HCT116 (cell line): ENCODE measurements around the gene UGT3A2.

Source experiments
- CTCF ChIP-seq, 3 experiments: fragments of 200-600 bp in 1 of 3; sonication (generic) in 1 of 3; IDR thresholded peaks in 2 of 3; conservative IDR thresholded peaks in 1 of 3; 2 replicates each; pipeline ENCODE4 v1.5.1; 2012 to 2017; ENCODE audit warnings: low read depth in 2 of 3, low read length in 2 of 3, antibody characterized with exemption in 1 of 3, borderline replicate concordance in 1 of 3, control low read depth in 1 of 3, mild to moderate bottlenecking in 1 of 3, mixed read lengths in 1 of 3, mixed run types in 1 of 3, moderate library complexity in 1 of 3; ENCODE audit not compliant: insufficient read depth in 1 of 3
- EGR1 ChIP-seq: IDR thresholded peaks from 2 replicates; pipeline ENCODE4 v1.6.1; 2012; ENCODE audit warnings: low read depth
- EZH2 ChIP-seq: fragments of 200-600 bp; sonication (generic); IDR thresholded peaks from 2 replicates; pipeline ENCODE4 v1.6.1; 2017; ENCODE audit warnings: antibody characterized with exemption, mixed run types
- EZH2phosphoT487 ChIP-seq: fragments of 200-600 bp; IDR thresholded peaks from 2 replicates; pipeline ENCODE4 v1.6.1; 2018; ENCODE audit warnings: antibody characterized with exemption, borderline replicate concordance
- FOSL1 ChIP-seq: IDR thresholded peaks from 2 replicates; pipeline ENCODE4 v1.6.1; 2012; ENCODE audit warnings: low read depth
- JUND ChIP-seq: IDR thresholded peaks from 2 replicates; pipeline ENCODE4 v1.6.1; 2012
- POLR2A ChIP-seq: IDR thresholded peaks from 2 replicates; pipeline ENCODE4 v1.7.0; 2011; ENCODE audit warnings: borderline replicate concordance; ENCODE audit not compliant: insufficient read depth, insufficient read length; ENCODE audit errors: extremely low read depth
- POLR2AphosphoS5 ChIP-seq: IDR thresholded peaks from 2 replicates; pipeline ENCODE4 v1.6.1; 2011; ENCODE audit warnings: mild to moderate bottlenecking, low read depth, low read length, moderate library complexity
- REST ChIP-seq: IDR thresholded peaks from 2 replicates; pipeline ENCODE4 v1.6.1; 2012; ENCODE audit warnings: low read depth
- SIN3A ChIP-seq: IDR thresholded peaks from 2 replicates; pipeline ENCODE4 v1.6.1; 2012; ENCODE audit warnings: low read depth
- YY1 ChIP-seq: IDR thresholded peaks from 2 replicates; pipeline ENCODE4 v1.6.1; 2011; ENCODE audit warnings: low read length, low read depth, moderate library complexity, mild to moderate bottlenecking; ENCODE audit not compliant: insufficient replicate concordance; ENCODE audit errors: extremely low read depth
- ZFX ChIP-seq: fragments of 450-650 bp; IDR thresholded peaks from 2 replicates; pipeline ENCODE4 v1.6.1; 2017
- ZNF274 ChIP-seq: fragments of 200-500 bp; sonication (Bioruptor generic); IDR thresholded peaks from 2 replicates; pipeline ENCODE4 v1.6.1; 2014; ENCODE audit warnings: mild to moderate bottlenecking, low read depth, low read length, inconsistent platforms
- TF ChIP-seq, protein P1 (sequence below): IDR thresholded peaks from 2 replicates; pipeline ENCODE4 v1.6.1; 2012

- TF ChIP-seq FOSL1, result no peak
- no peak for TF ChIP-seq CTCF (IDR thresholded peaks at IDR 0.05 in 2 of 3, conservative IDR thresholded peaks at IDR 0.05 in 1 of 3; ENCODE audit: borderline replicate concordance in 1 of 3, insufficient read depth in 1 of 3, low read depth in 2 of 3, low read length in 2 of 3)
- TF ChIP-seq POLR2A, result no peak
- no peak for TF ChIP-seq SIN3A
- no peak for TF ChIP-seq JUND
- TF ChIP-seq YY1, result no peak
- TF ChIP-seq, protein P1, sequence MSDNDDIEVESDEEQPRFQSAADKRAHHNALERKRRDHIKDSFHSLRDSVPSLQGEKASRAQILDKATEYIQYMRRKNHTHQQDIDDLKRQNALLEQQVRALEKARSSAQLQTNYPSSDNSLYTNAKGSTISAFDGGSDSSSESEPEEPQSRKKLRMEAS, result no peak
- no peak for TF ChIP-seq ZNF274
- no peak for TF ChIP-seq EGR1
- TF ChIP-seq EZH2, result no peak
- no peak for TF ChIP-seq ZFX
- no peak for TF ChIP-seq EZH2phosphoT487
- no peak for TF ChIP-seq REST
- TF ChIP-seq POLR2AphosphoS5, result no peak
These were observed 78.2 kb downstream of the UGT3A2 start for GRCh38 chr5:35988529-35988928.
